ENCODE data around the gene ITSN1.

The ITSN1 gene

GRCh38 chr21:33836408-33836807 is 194.1 kb downstream of the ITSN1 start:
- H3K79me2 ChIP-seq (ENCODE audit: control insufficient read depth, insufficient read depth, low read length, unreplicated experiment): no peaks in the 10 kb centered on the region
- no peak overlapping the region for H3K4me3 ChIP-seq (ENCODE audit: low read depth, low read length)
- no peaks in the 10 kb centered on the region for H3K27me3 ChIP-seq (ENCODE audit: insufficient read depth, low read length)
- H3K4me1 ChIP-seq (ENCODE audit: control insufficient read depth, insufficient read depth, low read length, unreplicated experiment): no peaks in the 10 kb centered on the region
- H3K36me3 ChIP-seq (ENCODE audit: insufficient read depth, low read length): peaks cover 11% of the 10 kb centered on the region
- no peak overlapping the region for H2AFZ ChIP-seq (ENCODE audit: low read length, unreplicated experiment)
- no peak overlapping the region for H3K27ac ChIP-seq (ENCODE audit: low read depth, low read length)

DNA sequence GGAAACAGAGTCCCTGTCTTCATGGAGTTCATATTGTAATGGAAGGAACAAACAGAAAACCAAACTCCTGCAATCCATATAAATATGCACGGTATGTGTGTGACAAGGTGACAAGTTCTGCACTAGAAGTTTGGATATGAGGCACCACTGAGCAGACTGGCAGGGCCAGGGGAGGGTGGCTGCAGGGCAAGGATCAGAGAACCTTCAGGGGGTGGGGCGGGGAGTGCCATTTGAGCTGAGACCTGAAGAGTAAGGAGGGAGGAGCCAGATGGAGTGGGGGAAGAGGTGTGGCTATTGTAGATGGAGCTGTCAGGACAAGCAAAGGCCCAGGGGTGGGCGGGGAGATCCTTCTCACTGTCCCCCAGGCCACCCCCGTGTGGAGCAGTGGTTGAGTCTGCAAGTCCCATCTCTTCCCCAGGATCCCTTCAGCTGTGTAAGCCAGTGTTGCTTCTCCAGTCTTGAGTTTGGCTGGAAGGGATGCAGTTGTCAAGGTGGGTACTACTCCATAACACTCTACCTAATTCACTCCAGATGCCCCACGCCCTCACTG is 196.9 kb downstream of the ITSN1 start:
- peaks cover 11% of the 10 kb centered on the region; the same call in 1 of the 2 replicates for H3K36me3 ChIP-seq (ENCODE audit: insufficient read depth, low read length)
- H2AFZ ChIP-seq (ENCODE audit: low read length, unreplicated experiment): no peak overlapping the region
- H3K4me1 ChIP-seq (ENCODE audit: control insufficient read depth, insufficient read depth, low read length, unreplicated experiment): peaks cover 3% of the 10 kb centered on the region
- H3K79me2 ChIP-seq (ENCODE audit: control insufficient read depth, insufficient read depth, low read length, unreplicated experiment): no peaks in the 10 kb centered on the region
- no peak overlapping the region for H3K27ac ChIP-seq (ENCODE audit: low read depth, low read length)
- no peak overlapping the region for H3K4me3 ChIP-seq (ENCODE audit: low read depth, low read length)
- H3K27me3 ChIP-seq (ENCODE audit: insufficient read depth, low read length): no peaks in the 10 kb centered on the region

- Histone ChIP-seq H3K4me3 (ENCODE audit: low read depth, low read length) (no peak overlapping the region), H3K79me2 (ENCODE audit: control insufficient read depth, insufficient read depth, low read length, unreplicated experiment) (no peaks in the 10 kb centered on the region), H3K27ac (ENCODE audit: low read depth, low read length) (no peak overlapping the region), H3K4me1 (ENCODE audit: control insufficient read depth, insufficient read depth, low read length, unreplicated experiment) (peaks cover 3% of the 10 kb centered on the region), H2AFZ (ENCODE audit: low read length, unreplicated experiment) (no peak overlapping the region), H3K36me3 (ENCODE audit: insufficient read depth, low read length) (peaks cover 11% of the 10 kb centered on the region; the same call in 1 of the 2 replicates), H3K27me3 (ENCODE audit: insufficient read depth, low read length) (no peaks in the 10 kb centered on the region)
Observed at GRCh38 chr21:33839806-33840205, 197.5 kb downstream of the ITSN1 start.

DNA sequence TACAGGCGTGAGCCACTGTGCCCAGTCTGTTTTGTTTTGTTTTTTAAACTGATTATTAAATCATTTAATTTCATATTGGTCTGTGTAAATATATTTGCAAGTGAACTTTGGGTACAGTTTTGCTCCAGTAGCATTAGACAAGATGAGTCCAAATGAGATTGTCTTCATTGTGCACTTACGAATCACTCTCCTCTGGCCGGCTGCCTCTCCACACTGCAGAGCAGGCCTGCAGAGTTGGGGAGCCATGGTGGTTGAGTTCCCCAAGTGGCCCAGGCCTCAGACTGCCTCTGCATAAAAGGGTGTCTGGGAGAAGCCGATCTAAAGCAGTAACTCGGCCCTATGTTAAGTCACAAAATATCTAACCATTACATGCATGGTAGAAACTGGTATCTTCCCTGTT is 198.5 kb downstream of the ITSN1 start:
- no peak overlapping the region for H3K27ac ChIP-seq (ENCODE audit: low read depth, low read length)
- H3K36me3 ChIP-seq (ENCODE audit: insufficient read depth, low read length): peaks cover 9% of the 10 kb centered on the region; the same call in 1 of the 2 replicates
- no peaks in the 10 kb centered on the region for H3K27me3 ChIP-seq (ENCODE audit: insufficient read depth, low read length)
- H3K4me3 ChIP-seq (ENCODE audit: low read depth, low read length): no peak overlapping the region
- H3K79me2 ChIP-seq (ENCODE audit: control insufficient read depth, insufficient read depth, low read length, unreplicated experiment): no peaks in the 10 kb centered on the region
- no peak overlapping the region for H2AFZ ChIP-seq (ENCODE audit: low read length, unreplicated experiment)
- H3K4me1 ChIP-seq (ENCODE audit: control insufficient read depth, insufficient read depth, low read length, unreplicated experiment): peaks cover 3% of the 10 kb centered on the region

DNA sequence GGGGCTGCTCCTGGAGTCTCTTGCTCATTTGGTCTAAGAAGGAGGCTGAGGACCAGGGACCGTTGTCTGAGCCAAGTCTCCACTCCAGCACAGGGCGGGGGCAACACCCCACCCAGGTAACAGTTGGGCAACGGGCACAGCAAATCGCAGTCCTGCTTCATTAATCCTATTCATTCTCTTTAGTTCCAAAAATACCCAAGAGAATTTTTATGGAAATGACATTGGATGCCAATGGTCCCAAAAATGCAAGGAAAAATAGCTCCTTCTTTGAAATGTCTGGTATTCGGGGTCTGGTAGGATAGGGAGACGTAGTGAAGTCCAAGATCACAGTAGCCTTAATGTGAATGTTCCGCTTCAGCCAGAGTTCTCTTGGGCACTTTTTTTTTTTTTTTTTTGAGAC is 199.3 kb downstream of the ITSN1 start:
- H3K36me3 ChIP-seq (ENCODE audit: insufficient read depth, low read length): peaks cover 5% of the 10 kb centered on the region; the same call in 1 of the 2 replicates
- H2AFZ ChIP-seq (ENCODE audit: low read length, unreplicated experiment): no peak overlapping the region
- no peaks in the 10 kb centered on the region for H3K27me3 ChIP-seq (ENCODE audit: insufficient read depth, low read length)
- no peaks in the 10 kb centered on the region for H3K79me2 ChIP-seq (ENCODE audit: control insufficient read depth, insufficient read depth, low read length, unreplicated experiment)
- no peak overlapping the region for H3K4me3 ChIP-seq (ENCODE audit: low read depth, low read length)
- H3K27ac ChIP-seq (ENCODE audit: low read depth, low read length): no peak overlapping the region
- H3K4me1 ChIP-seq (ENCODE audit: control insufficient read depth, insufficient read depth, low read length, unreplicated experiment): peaks cover 3% of the 10 kb centered on the region

GRCh38 chr21:33843216-33843615 is 200.9 kb downstream of the ITSN1 start:
- Histone ChIP-seq H3K79me2 (ENCODE audit: control insufficient read depth, insufficient read depth, low read length, unreplicated experiment) (no peaks in the 10 kb centered on the region), H2AFZ (ENCODE audit: low read length, unreplicated experiment) (no peak overlapping the region), H3K27me3 (ENCODE audit: insufficient read depth, low read length) (no peaks in the 10 kb centered on the region), H3K27ac (ENCODE audit: low read depth, low read length) (no peak overlapping the region), H3K4me3 (ENCODE audit: low read depth, low read length) (no peak overlapping the region), H3K4me1 (ENCODE audit: control insufficient read depth, insufficient read depth, low read length, unreplicated experiment) (peaks cover 3% of the 10 kb centered on the region), H3K36me3 (ENCODE audit: insufficient read depth, low read length) (no peaks in the 10 kb centered on the region)

- Histone ChIP-seq H3K4me3 (ENCODE audit: low read depth, low read length) (no peak overlapping the region), H3K4me1 (ENCODE audit: control insufficient read depth, insufficient read depth, low read length, unreplicated experiment) (peaks cover 3% of the 10 kb centered on the region), H3K27me3 (ENCODE audit: insufficient read depth, low read length) (no peaks in the 10 kb centered on the region), H2AFZ (ENCODE audit: low read length, unreplicated experiment) (no peak overlapping the region), H3K79me2 (ENCODE audit: control insufficient read depth, insufficient read depth, low read length, unreplicated experiment) (no peaks in the 10 kb centered on the region), H3K27ac (ENCODE audit: low read depth, low read length) (no peak overlapping the region), H3K36me3 (ENCODE audit: insufficient read depth, low read length) (no peaks in the 10 kb centered on the region)
Observed at GRCh38 chr21:33844104-33844889, 202.0 kb downstream of the ITSN1 start.

GRCh38 chr21:33844890-33845205 is 202.5 kb downstream of the ITSN1 start:
- no peak overlapping the region for H3K4me3 ChIP-seq (ENCODE audit: low read depth, low read length)
- no peaks in the 10 kb centered on the region for H3K36me3 ChIP-seq (ENCODE audit: insufficient read depth, low read length)
- H3K27me3 ChIP-seq (ENCODE audit: insufficient read depth, low read length): no peaks in the 10 kb centered on the region
- no peaks in the 10 kb centered on the region for H3K79me2 ChIP-seq (ENCODE audit: control insufficient read depth, insufficient read depth, low read length, unreplicated experiment)
- H3K4me1 ChIP-seq (ENCODE audit: control insufficient read depth, insufficient read depth, low read length, unreplicated experiment): peaks cover 3% of the 10 kb centered on the region
- H2AFZ ChIP-seq (ENCODE audit: low read length, unreplicated experiment): no peak overlapping the region
- no peak overlapping the region for H3K27ac ChIP-seq (ENCODE audit: low read depth, low read length)

- no peaks in the 10 kb centered on the region for H3K27me3 ChIP-seq (ENCODE audit: insufficient read depth, low read length)
- no peak overlapping the region for H3K4me3 ChIP-seq (ENCODE audit: low read depth, low read length)
- H3K4me1 ChIP-seq (ENCODE audit: control insufficient read depth, insufficient read depth, low read length, unreplicated experiment): peaks cover 3% of the 10 kb centered on the region
- H3K79me2 ChIP-seq (ENCODE audit: control insufficient read depth, insufficient read depth, low read length, unreplicated experiment): no peaks in the 10 kb centered on the region
- no peak overlapping the region for H3K27ac ChIP-seq (ENCODE audit: low read depth, low read length)
- no peaks in the 10 kb centered on the region for H3K36me3 ChIP-seq (ENCODE audit: insufficient read depth, low read length)
- H2AFZ ChIP-seq (ENCODE audit: low read length, unreplicated experiment): no peak overlapping the region
Observed at GRCh38 chr21:33846141-33846540, 203.8 kb downstream of the ITSN1 start.

- Histone ChIP-seq H3K4me3 (ENCODE audit: low read depth, low read length) (no peak overlapping the region), H3K27ac (ENCODE audit: low read depth, low read length) (no peak overlapping the region), H3K79me2 (ENCODE audit: control insufficient read depth, insufficient read depth, low read length, unreplicated experiment) (no peaks in the 10 kb centered on the region), H3K4me1 (ENCODE audit: control insufficient read depth, insufficient read depth, low read length, unreplicated experiment) (peaks cover 2% of the 10 kb centered on the region), H3K27me3 (ENCODE audit: insufficient read depth, low read length) (no peaks in the 10 kb centered on the region), H2AFZ (ENCODE audit: low read length, unreplicated experiment) (no peak overlapping the region), H3K36me3 (ENCODE audit: insufficient read depth, low read length) (no peaks in the 10 kb centered on the region)
Observed at GRCh38 chr21:33847588-33848248, 205.4 kb downstream of the ITSN1 start.
